HG02610 (cell line): Measurements from ENCODE around the gene CARD9.
"Not testable (repeated sequence)": the region's sequence is repeated elsewhere in the genome, so short reads cannot be mapped to it uniquely, and the experiment has no call there.

Experiments used
- ATAC-seq: cut with Tn5 transposase; IDR thresholded peaks from one replicate; pipeline ENCODE4 v1.9.1; 2021; ENCODE audit warnings: mild to moderate bottlenecking, moderate library complexity; ENCODE audit not compliant: unreplicated experiment

Gene CARD9

GRCh38 chr9:136326061-136326760, 47.3 kb downstream of the CARD9 start:
- no peak for ATAC-seq

GRCh38 chr9:136325358-136325757, 48.1 kb downstream of the CARD9 start:
- ATAC-seq = no peak

GRCh38 chr9:136324501-136325300, 48.8 kb downstream of the CARD9 start:
- no peak for ATAC-seq

DNA sequence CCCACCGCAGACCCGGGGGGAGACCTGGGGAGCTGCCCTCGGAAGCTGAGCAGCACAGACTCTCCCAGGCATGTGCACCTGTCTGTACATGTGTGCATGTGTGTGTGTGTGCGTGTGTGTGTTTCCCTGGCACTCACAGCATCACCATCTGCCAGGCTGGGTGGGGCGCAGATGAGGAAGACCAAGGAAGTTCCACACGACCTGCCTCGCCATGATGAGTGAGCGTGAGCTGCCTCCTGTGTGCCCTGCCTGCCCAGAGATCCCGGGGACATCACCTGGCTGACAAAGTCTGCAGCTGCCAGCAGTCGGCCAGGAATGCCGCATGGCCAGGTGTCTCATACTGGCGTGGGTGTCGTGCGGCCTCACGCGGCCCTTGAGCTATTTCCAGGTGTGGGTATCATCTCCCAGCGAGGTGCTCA, 50.1 kb downstream of the CARD9 start:
- ATAC-seq = no peak

GRCh38 chr9:136322756-136323330, 50.6 kb downstream of the CARD9 start:
- no peak for ATAC-seq

GRCh38 chr9:136321561-136321960, 51.9 kb downstream of the CARD9 start:
- no peak for ATAC-seq

DNA sequence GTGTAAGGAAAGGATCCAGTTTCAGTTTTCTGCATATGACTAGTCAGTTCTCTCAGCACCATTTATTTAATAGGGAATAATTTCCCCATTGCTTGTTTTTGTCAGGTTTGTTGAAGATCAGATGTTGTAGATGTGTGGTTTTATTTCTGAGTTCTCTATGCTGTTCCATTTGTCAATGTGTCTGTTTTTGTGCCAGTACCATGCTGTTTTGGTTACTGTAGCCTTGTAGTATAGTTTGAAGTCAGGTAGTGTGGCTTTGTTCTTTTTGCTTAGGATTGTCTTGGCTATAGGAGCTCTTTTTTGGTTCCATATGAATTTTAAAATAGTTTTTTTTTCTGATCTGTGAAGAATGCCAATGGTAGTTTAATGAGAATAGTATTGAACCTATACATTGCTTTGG, 52.5 kb downstream of the CARD9 start:
- ATAC-seq = not testable (repeated sequence)

DNA sequence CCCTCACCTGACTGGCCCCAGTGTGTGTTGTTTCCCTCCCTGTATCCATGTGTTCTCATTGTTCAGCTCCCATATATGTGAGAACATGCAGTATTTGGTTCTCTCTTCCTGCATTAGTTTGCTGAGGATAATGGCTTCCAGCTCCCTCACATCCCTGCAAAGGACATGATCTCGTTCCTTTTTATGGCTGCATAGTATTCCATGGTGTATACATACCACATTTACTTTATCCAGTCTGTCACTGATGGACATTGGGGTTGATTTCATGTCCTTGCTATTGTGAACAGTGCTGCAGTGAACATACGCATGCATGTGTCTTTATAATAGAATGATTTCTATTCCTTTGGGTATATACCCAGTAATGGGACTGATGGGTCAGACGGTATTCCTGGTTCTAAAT, 53.5 kb downstream of the CARD9 start:
- ATAC-seq = not testable (repeated sequence)

GRCh38 chr9:136319244-136319643, 54.2 kb downstream of the CARD9 start:
- not testable (repeated sequence) for ATAC-seq

DNA sequence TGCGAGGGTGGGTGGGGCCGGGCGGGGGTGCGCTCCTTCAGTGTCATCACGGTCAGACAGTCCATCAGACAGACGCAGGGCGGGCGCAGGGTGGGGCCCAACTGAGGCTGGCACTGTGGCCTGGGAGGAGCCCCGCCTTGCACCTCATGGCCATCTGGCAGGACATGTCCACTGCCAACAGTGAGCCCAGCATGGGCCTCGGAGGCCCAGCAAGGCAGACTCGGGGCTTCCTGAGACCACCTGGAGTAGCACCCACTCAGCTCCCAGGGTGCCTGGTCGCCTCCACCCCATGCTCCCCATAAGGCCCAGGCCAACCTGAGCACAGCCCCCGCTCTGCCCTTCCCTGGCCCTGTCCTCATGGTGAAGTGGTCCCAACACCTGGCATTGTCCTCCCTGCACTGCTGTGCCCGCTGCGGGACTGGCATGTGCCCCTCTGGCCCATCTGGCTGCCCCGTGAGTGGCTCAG, 54.7 kb downstream of the CARD9 start:
- ATAC-seq = no peak

GRCh38 chr9:136318111-136318775, 55.2 kb downstream of the CARD9 start:
- ATAC-seq = no peak

GRCh38 chr9:136317695-136318094, 55.8 kb downstream of the CARD9 start:
- no peak for ATAC-seq

- no peak for ATAC-seq
Observed at GRCh38 chr9:136316896-136317676, 56.4 kb downstream of the CARD9 start.

- ATAC-seq = no peak
Observed at GRCh38 chr9:136316271-136316751, 57.2 kb downstream of the CARD9 start.

GRCh38 chr9:136314944-136315343, 58.5 kb downstream of the CARD9 start:
- ATAC-seq = no peak

- ATAC-seq = no peak
Observed at GRCh38 chr9:136314056-136314416, 59.4 kb downstream of the CARD9 start.
